ENCODE measurements around the gene XKR3. TPM values are rescaled to one million over a fixed set of nuclear protein-coding genes. Genes with fewer than 3 reads are reported as not detected.

XKR3 gene
- total RNA-seq, 1 donor from 2014 or later, result not detected

GRCh38 chr22:16819249-16819648, 6.0 kb downstream of the XKR3 start:
- Mint-ChIP-seq H3K4me3 (ENCODE audit: unreplicated experiment) (no peak overlapping the region), H3K27ac (ENCODE audit: unreplicated experiment) (no peak overlapping the region), H3K4me1 (ENCODE audit: unreplicated experiment) (no peaks in the 10 kb centered on the region), H3K9me3 (ENCODE audit: unreplicated experiment) (peaks cover 7% of the 10 kb centered on the region), H3K27me3 (ENCODE audit: unreplicated experiment) (no peaks in the 10 kb centered on the region), H3K36me3 (ENCODE audit: low read depth, unreplicated experiment) (no peaks in the 10 kb centered on the region)
- DNase-seq (ENCODE audit: low spot score), result no peak
- no peak for TF ChIP-seq CTCF (IDR thresholded peaks at IDR 0.05; ENCODE audit: unreplicated experiment)

GRCh38 chr22:16818538-16818937, 6.7 kb downstream of the XKR3 start:
- Mint-ChIP-seq H3K36me3 (ENCODE audit: low read depth, unreplicated experiment) (no peaks in the 10 kb centered on the region), H3K9me3 (ENCODE audit: unreplicated experiment) (peaks cover 7% of the 10 kb centered on the region), H3K27me3 (ENCODE audit: unreplicated experiment) (no peaks in the 10 kb centered on the region), H3K4me3 (ENCODE audit: unreplicated experiment) (no peak overlapping the region), H3K27ac (ENCODE audit: unreplicated experiment) (no peak overlapping the region), H3K4me1 (ENCODE audit: unreplicated experiment) (no peaks in the 10 kb centered on the region)
- no peak for TF ChIP-seq CTCF (IDR thresholded peaks at IDR 0.05; ENCODE audit: unreplicated experiment)
- DNase-seq (ENCODE audit: low spot score), result no peak

DNA sequence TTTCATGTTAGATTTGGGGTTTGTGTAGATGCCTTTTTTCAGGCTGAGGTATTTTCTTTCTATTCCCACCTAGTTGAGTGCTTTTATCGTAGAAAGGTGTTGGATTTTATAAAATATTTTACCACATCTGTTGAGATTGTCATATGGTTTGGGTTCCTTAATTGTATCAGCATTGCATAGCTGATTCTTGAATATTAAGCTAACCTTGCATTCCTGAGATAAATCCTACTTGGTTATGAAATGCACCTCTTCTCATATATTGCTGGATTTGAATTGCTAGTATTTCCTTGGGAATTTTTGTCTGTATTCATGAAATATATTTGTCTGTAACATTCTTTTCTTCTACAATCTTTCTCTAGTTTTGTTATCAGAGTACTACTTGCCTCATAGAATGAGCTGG, 10.1 kb downstream of the XKR3 start:
- Mint-ChIP-seq H3K36me3 (ENCODE audit: low read depth, unreplicated experiment) (no peaks in the 10 kb centered on the region), H3K4me1 (ENCODE audit: unreplicated experiment) (no peaks in the 10 kb centered on the region), H3K9me3 (ENCODE audit: unreplicated experiment) (peaks cover 7% of the 10 kb centered on the region), H3K4me3 (ENCODE audit: unreplicated experiment) (no peak overlapping the region), H3K27ac (ENCODE audit: unreplicated experiment) (no peak overlapping the region), H3K27me3 (ENCODE audit: unreplicated experiment) (no peaks in the 10 kb centered on the region)
- no peak for TF ChIP-seq CTCF (IDR thresholded peaks at IDR 0.05; ENCODE audit: unreplicated experiment)
- no peak for DNase-seq (ENCODE audit: low spot score)

- TF ChIP-seq CTCF (IDR thresholded peaks at IDR 0.05; ENCODE audit: unreplicated experiment), result no peak
- Mint-ChIP-seq H3K27me3 (ENCODE audit: unreplicated experiment) (no peaks in the 10 kb centered on the region), H3K27ac (ENCODE audit: unreplicated experiment) (no peak overlapping the region), H3K4me1 (ENCODE audit: unreplicated experiment) (no peaks in the 10 kb centered on the region), H3K36me3 (ENCODE audit: low read depth, unreplicated experiment) (no peaks in the 10 kb centered on the region), H3K9me3 (ENCODE audit: unreplicated experiment) (peaks cover 5% of the 10 kb centered on the region), H3K4me3 (ENCODE audit: unreplicated experiment) (no peak overlapping the region)
- no peak for DNase-seq (ENCODE audit: low spot score)
Observed at GRCh38 chr22:16810188-16810802, 14.9 kb downstream of the XKR3 start.

GRCh38 chr22:16808744-16809143, 16.5 kb downstream of the XKR3 start:
- H3K27me3 Mint-ChIP-seq (ENCODE audit: unreplicated experiment), result no peaks in the 10 kb centered on the region
- no peak overlapping the region for H3K27ac Mint-ChIP-seq (ENCODE audit: unreplicated experiment)
- no peak for DNase-seq (ENCODE audit: low spot score)
- no peaks in the 10 kb centered on the region for H3K4me1 Mint-ChIP-seq (ENCODE audit: unreplicated experiment)
- no peaks in the 10 kb centered on the region for H3K36me3 Mint-ChIP-seq (ENCODE audit: low read depth, unreplicated experiment)
- H3K4me3 Mint-ChIP-seq (ENCODE audit: unreplicated experiment), result no peak overlapping the region
- TF ChIP-seq CTCF (IDR thresholded peaks at IDR 0.05; ENCODE audit: unreplicated experiment), result no peak
- H3K9me3 Mint-ChIP-seq (ENCODE audit: unreplicated experiment), result peaks cover 5% of the 10 kb centered on the region

Data from endothelial cell (in vitro differentiated cells).